ENCODE measurements around the gene OLFM1.

Gene OLFM1

GRCh38 chr9:135087489-135087792, at the start of gene OLFM1:
Gene OLFM1 (plus strand): TSS chr9:135087668. CDS start chr9:135087990, 322 bp downstream.
- DNase-seq: peak in 1 of 3 experiments; percentile 63

- no peak for DNase-seq
These were observed 49.1 kb upstream of the OLFM1 start for GRCh38 chr9:135038331-135038730.

GRCh38 chr9:135038826-135039225, 48.6 kb upstream of the OLFM1 start:
- DNase-seq: no peak

GRCh38 chr9:135039266-135039870, 48.1 kb upstream of the OLFM1 start:
- no peak for DNase-seq

- no peak for DNase-seq
These were observed 47.4 kb upstream of the OLFM1 start for GRCh38 chr9:135039916-135040645.

GRCh38 chr9:135040892-135041291, 46.6 kb upstream of the OLFM1 start:
- no peak for DNase-seq

- DNase-seq: no peak
These were observed 44.1 kb upstream of the OLFM1 start for GRCh38 chr9:135043345-135043744.

- DNase-seq: no peak
These were observed 42.1 kb upstream of the OLFM1 start for GRCh38 chr9:135045264-135045927.

- peak in 1 of 3 experiments; percentile 2 for DNase-seq
These were observed 41.3 kb upstream of the OLFM1 start for GRCh38 chr9:135045928-135046738.

- no peak for DNase-seq
These were observed 40.6 kb upstream of the OLFM1 start for GRCh38 chr9:135046739-135047350.

GRCh38 chr9:135047521-135047920, 39.9 kb upstream of the OLFM1 start:
- no peak for DNase-seq

- no peak for DNase-seq
These were observed 39.3 kb upstream of the OLFM1 start for GRCh38 chr9:135048046-135048757.

GRCh38 chr9:135048758-135049444, 38.6 kb upstream of the OLFM1 start:
- DNase-seq: no peak

GRCh38 chr9:135049460-135049859, 38.0 kb upstream of the OLFM1 start:
- DNase-seq: no peak

- DNase-seq: no peak
These were observed 37.1 kb upstream of the OLFM1 start for GRCh38 chr9:135050072-135050990.

GRCh38 chr9:135051316-135052038, 36.0 kb upstream of the OLFM1 start:
- DNase-seq: no peak

GRCh38 chr9:135053133-135053532, 34.3 kb upstream of the OLFM1 start:
- no peak for DNase-seq

GRCh38 chr9:135055181-135055580, 32.3 kb upstream of the OLFM1 start:
- DNase-seq: no peak

GRCh38 chr9:135056541-135056940, 30.9 kb upstream of the OLFM1 start:
- no peak for DNase-seq

Data from NCI-H1417 (cell line).